T-helper 2 cell (primary cell): ENCODE measurements around the gene ASAH2.
"Not testable (repeated sequence)": the region's sequence is repeated elsewhere in the genome, so short reads cannot be mapped to it uniquely, and the experiment has no call there.

Source experiments
- DNase-seq, 5 experiments: peaks; one replicate each; pipeline versions ENCODE4 v3.0.0 to v3.0.0-alpha.2; 2012 to 2022

The ASAH2 gene

GRCh38 chr10:50254479-50254878 is 3.2 kb upstream of the ASAH2 start:
- no peak for DNase-seq

- no peak for DNase-seq
Measured at GRCh38 chr10:50250096-50250854, 1.0 kb downstream of the ASAH2 start.

- DNase-seq, result no peak
Measured at GRCh38 chr10:50248598-50248997, 2.7 kb downstream of the ASAH2 start.

- no peak for DNase-seq
Measured at GRCh38 chr10:50248062-50248461, 3.3 kb downstream of the ASAH2 start.

- no peak for DNase-seq
Measured at GRCh38 chr10:50244201-50244600, 7.1 kb downstream of the ASAH2 start.

GRCh38 chr10:50242777-50243176 is 8.5 kb downstream of the ASAH2 start:
- no peak for DNase-seq

- DNase-seq, result not testable (repeated sequence)
Measured at GRCh38 chr10:50241478-50241877, 9.8 kb downstream of the ASAH2 start.

GRCh38 chr10:50234486-50234885 is 16.8 kb downstream of the ASAH2 start:
- no peak for DNase-seq

GRCh38 chr10:50232261-50232639 is 19.1 kb downstream of the ASAH2 start:
- DNase-seq, result no peak

GRCh38 chr10:50231515-50232260 is 19.6 kb downstream of the ASAH2 start:
- no peak for DNase-seq

GRCh38 chr10:50229460-50229859 is 21.9 kb downstream of the ASAH2 start:
- DNase-seq, result no peak

- no peak for DNase-seq
Measured at GRCh38 chr10:50228672-50229071, 22.6 kb downstream of the ASAH2 start.

GRCh38 chr10:50226610-50227009 is 24.7 kb downstream of the ASAH2 start:
- DNase-seq, result no peak

GRCh38 chr10:50224330-50224952 is 26.9 kb downstream of the ASAH2 start:
- peak in 1 of 5 experiments; percentile 60 for DNase-seq

GRCh38 chr10:50222199-50222598 is 29.1 kb downstream of the ASAH2 start:
- no peak for DNase-seq

- DNase-seq, result no peak
Measured at GRCh38 chr10:50221470-50221869, 29.8 kb downstream of the ASAH2 start.

- DNase-seq, result no peak
Measured at GRCh38 chr10:50219646-50220045, 31.7 kb downstream of the ASAH2 start.

- no peak for DNase-seq
Measured at GRCh38 chr10:50219200-50219599, 32.1 kb downstream of the ASAH2 start.

GRCh38 chr10:50216894-50217293 is 34.4 kb downstream of the ASAH2 start:
- no peak for DNase-seq

- DNase-seq, result no peak
Measured at GRCh38 chr10:50216418-50216817, 34.9 kb downstream of the ASAH2 start.

GRCh38 chr10:50211670-50212069 is 39.6 kb downstream of the ASAH2 start:
- no peak for DNase-seq

- DNase-seq, result no peak
Measured at GRCh38 chr10:50210876-50211275, 40.4 kb downstream of the ASAH2 start.
